ENCODE results near the gene PPP1R9A.

Gene PPP1R9A

GRCh38 chr7:95035295-95035694 lies 127.9 kb downstream of the PPP1R9A start:
- no peak for DNase-seq (ENCODE audit: low spot score)

GRCh38 chr7:95041031-95041430 lies 133.6 kb downstream of the PPP1R9A start:
- DNase-seq (ENCODE audit: low spot score): no peak

- peak; percentile 73 for DNase-seq (ENCODE audit: low spot score)
Measured at GRCh38 chr7:95045236-95045923, 138.0 kb downstream of the PPP1R9A start.

- peak; percentile 91 for DNase-seq (ENCODE audit: low spot score)
Measured at GRCh38 chr7:95046494-95047240, 139.3 kb downstream of the PPP1R9A start.

- peak; percentile 88 for DNase-seq (ENCODE audit: low spot score)
Measured at GRCh38 chr7:95047291-95047690, 139.9 kb downstream of the PPP1R9A start.

GRCh38 chr7:95052566-95053094 lies 145.2 kb downstream of the PPP1R9A start:
- no peak for DNase-seq (ENCODE audit: low spot score)

- DNase-seq (ENCODE audit: low spot score): no peak
Measured at GRCh38 chr7:95054386-95054785, 147.0 kb downstream of the PPP1R9A start.

GRCh38 chr7:95055295-95055694 lies 147.9 kb downstream of the PPP1R9A start:
- no peak for DNase-seq (ENCODE audit: low spot score)

GRCh38 chr7:95056107-95056739 lies 148.8 kb downstream of the PPP1R9A start:
- DNase-seq (ENCODE audit: low spot score): no peak

- DNase-seq (ENCODE audit: low spot score): no peak
Measured at GRCh38 chr7:95056901-95057300, 149.5 kb downstream of the PPP1R9A start.

- no peak for DNase-seq (ENCODE audit: low spot score)
Measured at GRCh38 chr7:95059842-95060313, 152.5 kb downstream of the PPP1R9A start.

- DNase-seq (ENCODE audit: low spot score): no peak
Measured at GRCh38 chr7:95062901-95063300, 155.5 kb downstream of the PPP1R9A start.

- DNase-seq (ENCODE audit: low spot score): no peak
Measured at GRCh38 chr7:95066737-95067530, 159.5 kb downstream of the PPP1R9A start.

GRCh38 chr7:95088536-95089215 lies 181.3 kb downstream of the PPP1R9A start:
- DNase-seq (ENCODE audit: low spot score): no peak

- no peak for DNase-seq (ENCODE audit: low spot score)
Measured at GRCh38 chr7:95089414-95090315, 182.3 kb downstream of the PPP1R9A start.

- DNase-seq (ENCODE audit: low spot score): no peak
Measured at GRCh38 chr7:95092324-95092723, 184.9 kb downstream of the PPP1R9A start.

- DNase-seq (ENCODE audit: low spot score): peak; percentile 91
Measured at GRCh38 chr7:95095259-95095965, 188.0 kb downstream of the PPP1R9A start.

- DNase-seq (ENCODE audit: low spot score): peak; percentile 70
Measured at GRCh38 chr7:95095966-95096540, 188.7 kb downstream of the PPP1R9A start.

- no peak for DNase-seq (ENCODE audit: low spot score)
Measured at GRCh38 chr7:95097291-95097690, 189.9 kb downstream of the PPP1R9A start.
